WTC11 (cell line): ENCODE data around the gene GFRAL. TPM values are rescaled to one million over a fixed set of nuclear protein-coding genes. Genes with fewer than 3 reads are reported as not detected.

ENCODE experiments used
- ATAC-seq: fragments of 200-7000 bp; cut with Tn5 transposase; 2 replicates; pipeline ENCODE4 v1.10.0; 2021; ENCODE audit warnings: mild to moderate bottlenecking, moderate library complexity
- CTCF ChIA-PET: fragments of 300-600 bp; sonication (Branson Sonifier 250); formaldehyde crosslinking; loops from one replicate; lab custom pipeline; 2021; ENCODE audit warnings: antibody characterized with exemption; lab: Charles Lee
- POLR2A ChIA-PET: fragments of 350-600 bp; sonication (Branson Sonifier 250); formaldehyde crosslinking; loops from one replicate; lab custom pipeline; 2021; ENCODE audit warnings: antibody characterized with exemption; lab: Charles Lee
- DNase-seq: peaks from one replicate; pipeline ENCODE4 v3.0.0; 2021; ENCODE audit warnings: low spot score
- H3K27ac Mint-ChIP-seq: 2 replicates; pipeline ENCODE4 v1.8.0; 2021; ENCODE audit warnings: mixed read lengths
- H3K27me3 Mint-ChIP-seq: 2 replicates; pipeline ENCODE4 v1.8.0; 2021; ENCODE audit warnings: low read depth, mild to moderate bottlenecking, moderate library complexity, mixed read lengths
- H3K36me3 Mint-ChIP-seq: 2 replicates; pipeline ENCODE4 v1.8.0; 2021; ENCODE audit warnings: mixed read lengths
- H3K4me1 Mint-ChIP-seq: 2 replicates; pipeline ENCODE4 v1.8.0; 2022; ENCODE audit warnings: mixed read lengths
- H3K4me3 Mint-ChIP-seq: 2 replicates; pipeline ENCODE4 v1.8.0; 2021; ENCODE audit warnings: mild to moderate bottlenecking, moderate library complexity, mixed read lengths
- H3K9me3 Mint-ChIP-seq: 2 replicates; pipeline ENCODE4 v1.8.0; 2021; ENCODE audit warnings: mixed read lengths
- EMX1 ChIP-seq: fragments of 250-450 bp; sonication (Bioruptor Pico); IDR thresholded peaks from 2 replicates; pipeline ENCODE4 v1.8.0; 2021; ENCODE audit warnings: mild to moderate bottlenecking
- ESRRA ChIP-seq: sonication (generic); formaldehyde crosslinking; IDR thresholded peaks from 2 replicates; pipeline ENCODE4 v1.8.1; 2022; ENCODE audit warnings: mild to moderate bottlenecking, missing genetic modification reagents, borderline replicate concordance
- HMGA2 ChIP-seq: fragments of 250-450 bp; sonication (Bioruptor Pico); IDR thresholded peaks from 2 replicates; pipeline ENCODE4 v1.4.0; 2021; ENCODE audit warnings: mild to moderate bottlenecking, moderate library complexity
- JUN ChIP-seq: sonication (generic); formaldehyde crosslinking; IDR thresholded peaks from 2 replicates; pipeline ENCODE4 v1.8.0; 2023; ENCODE audit warnings: mild to moderate bottlenecking, missing genetic modification reagents
- MYBL2 ChIP-seq: sonication (generic); formaldehyde crosslinking; IDR thresholded peaks from 2 replicates; pipeline ENCODE4 v1.8.1; 2023; ENCODE audit warnings: mild to moderate bottlenecking, moderate library complexity, missing genetic modification reagents
- PRRX2 ChIP-seq: fragments of 250-450 bp; sonication (Bioruptor Pico); IDR thresholded peaks from 2 replicates; pipeline ENCODE4 v1.8.0; 2021; ENCODE audit warnings: mild to moderate bottlenecking
- RORB ChIP-seq: fragments of 250-450 bp; sonication (Bioruptor Pico); IDR thresholded peaks from 2 replicates; pipeline ENCODE4 v1.9.0; 2021; ENCODE audit warnings: mild to moderate bottlenecking
- SMAD4 ChIP-seq: sonication (generic); formaldehyde crosslinking; IDR thresholded peaks from 2 replicates; pipeline ENCODE4 v1.8.0; 2022; ENCODE audit warnings: mild to moderate bottlenecking, missing genetic modification reagents
- ZNF317 ChIP-seq: sonication (generic); formaldehyde crosslinking; IDR thresholded peaks from 2 replicates; pipeline ENCODE4 v1.8.1; 2023; ENCODE audit warnings: low read depth, mild to moderate bottlenecking, moderate library complexity, missing genetic modification reagents, borderline replicate concordance
- total RNA-seq: library from RNA; stranded (reverse); gene quantifications from 3 replicates; pipeline ENCODE4 v1.2.3, GENCODE V29; 2021
- TF ChIP-seq, protein P1 (sequence below): sonication (generic); formaldehyde crosslinking; IDR thresholded peaks from 2 replicates; pipeline ENCODE4 v1.8.0; 2022; ENCODE audit warnings: missing genetic modification reagents
- TF ChIP-seq, protein P2 (sequence below): sonication (generic); formaldehyde crosslinking; IDR thresholded peaks from 2 replicates; pipeline ENCODE4 v1.8.0; 2023; ENCODE audit warnings: missing genetic modification reagents, mild to moderate bottlenecking, borderline replicate concordance
- TF ChIP-seq, protein P3 (sequence below): sonication (generic); formaldehyde crosslinking; IDR thresholded peaks from 2 replicates; pipeline ENCODE4 v1.8.1; 2023; ENCODE audit warnings: mild to moderate bottlenecking, missing genetic modification reagents, moderate library complexity
- TF ChIP-seq, protein P4 (sequence below): sonication (generic); formaldehyde crosslinking; IDR thresholded peaks from 2 replicates; pipeline ENCODE4 v1.8.1; 2022; ENCODE audit warnings: mild to moderate bottlenecking, moderate library complexity, missing genetic modification reagents
- TF ChIP-seq, protein P5 (sequence below): sonication (generic); formaldehyde crosslinking; conservative IDR thresholded peaks from 2 replicates; pipeline ENCODE4 v1.8.1; 2022; ENCODE audit warnings: mild to moderate bottlenecking, missing genetic modification reagents
- TF ChIP-seq, protein P6 (sequence below): fragments of 250-450 bp; sonication (Bioruptor Pico); IDR thresholded peaks from 2 replicates; pipeline ENCODE4 v1.8.0; 2021; ENCODE audit warnings: mild to moderate bottlenecking
- TF ChIP-seq, protein P7 (sequence below): sonication (generic); formaldehyde crosslinking; IDR thresholded peaks from 2 replicates; pipeline ENCODE4 v1.8.1; 2023; ENCODE audit warnings: mild to moderate bottlenecking, missing genetic modification reagents, borderline replicate concordance
- TF ChIP-seq, protein P8 (sequence below): sonication (generic); formaldehyde crosslinking; IDR thresholded peaks from 2 replicates; pipeline ENCODE4 v1.8.1; 2022; ENCODE audit warnings: low read depth, missing genetic modification reagents, borderline replicate concordance
- TF ChIP-seq, protein P9 (sequence below): sonication (generic); formaldehyde crosslinking; IDR thresholded peaks from 2 replicates; pipeline ENCODE4 v1.8.0; 2022; ENCODE audit warnings: mild to moderate bottlenecking, missing genetic modification reagents

Gene GFRAL
- total RNA-seq, 1 experiment from 2014 or later, result not detected

DNA sequence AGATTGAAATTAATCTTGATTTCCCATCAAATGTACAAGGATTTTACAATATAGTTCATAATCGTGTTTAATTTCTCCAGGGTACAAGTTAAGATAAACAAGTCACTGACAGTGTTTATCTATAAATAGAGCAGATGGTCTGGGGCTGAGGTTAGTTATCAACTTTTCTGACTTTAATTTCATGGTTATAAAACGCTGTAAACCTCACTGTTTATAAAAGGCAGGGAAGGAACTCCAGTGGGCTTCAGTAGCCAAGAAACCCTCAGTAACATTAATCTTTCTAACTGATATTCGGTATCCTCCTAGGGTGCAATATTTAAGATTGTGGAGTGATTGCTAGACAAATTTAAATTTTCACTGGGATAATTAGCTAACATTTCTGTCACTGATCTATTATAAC, 68.6 kb downstream of the GFRAL start:
- Mint-ChIP-seq H3K9me3 (no peaks in the 10 kb centered on the region), H3K4me3 (no peak overlapping the region), H3K36me3 (no peaks in the 10 kb centered on the region), H3K27me3 (no peaks in the 10 kb centered on the region)
- CTCF ChIA-PET, result no interaction called here
- TF ChIP-seq, protein P1, sequence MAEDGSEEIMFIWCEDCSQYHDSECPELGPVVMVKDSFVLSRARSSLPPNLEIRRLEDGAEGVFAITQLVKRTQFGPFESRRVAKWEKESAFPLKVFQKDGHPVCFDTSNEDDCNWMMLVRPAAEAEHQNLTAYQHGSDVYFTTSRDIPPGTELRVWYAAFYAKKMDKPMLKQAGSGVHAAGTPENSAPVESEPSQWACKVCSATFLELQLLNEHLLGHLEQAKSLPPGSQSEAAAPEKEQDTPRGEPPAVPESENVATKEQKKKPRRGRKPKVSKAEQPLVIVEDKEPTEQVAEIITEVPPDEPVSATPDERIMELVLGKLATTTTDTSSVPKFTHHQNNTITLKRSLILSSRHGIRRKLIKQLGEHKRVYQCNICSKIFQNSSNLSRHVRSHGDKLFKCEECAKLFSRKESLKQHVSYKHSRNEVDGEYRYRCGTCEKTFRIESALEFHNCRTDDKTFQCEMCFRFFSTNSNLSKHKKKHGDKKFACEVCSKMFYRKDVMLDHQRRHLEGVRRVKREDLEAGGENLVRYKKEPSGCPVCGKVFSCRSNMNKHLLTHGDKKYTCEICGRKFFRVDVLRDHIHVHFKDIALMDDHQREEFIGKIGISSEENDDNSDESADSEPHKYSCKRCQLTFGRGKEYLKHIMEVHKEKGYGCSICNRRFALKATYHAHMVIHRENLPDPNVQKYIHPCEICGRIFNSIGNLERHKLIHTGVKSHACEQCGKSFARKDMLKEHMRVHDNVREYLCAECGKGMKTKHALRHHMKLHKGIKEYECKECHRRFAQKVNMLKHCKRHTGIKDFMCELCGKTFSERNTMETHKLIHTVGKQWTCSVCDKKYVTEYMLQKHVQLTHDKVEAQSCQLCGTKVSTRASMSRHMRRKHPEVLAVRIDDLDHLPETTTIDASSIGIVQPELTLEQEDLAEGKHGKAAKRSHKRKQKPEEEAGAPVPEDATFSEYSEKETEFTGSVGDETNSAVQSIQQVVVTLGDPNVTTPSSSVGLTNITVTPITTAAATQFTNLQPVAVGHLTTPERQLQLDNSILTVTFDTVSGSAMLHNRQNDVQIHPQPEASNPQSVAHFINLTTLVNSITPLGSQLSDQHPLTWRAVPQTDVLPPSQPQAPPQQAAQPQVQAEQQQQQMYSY (CRISPR knock-in tag), result no peak
- TF ChIP-seq SMAD4 (CRISPR knock-in tag) (no peak), RORB (CRISPR knock-in tag) (no peak)
- TF ChIP-seq, protein P2, sequence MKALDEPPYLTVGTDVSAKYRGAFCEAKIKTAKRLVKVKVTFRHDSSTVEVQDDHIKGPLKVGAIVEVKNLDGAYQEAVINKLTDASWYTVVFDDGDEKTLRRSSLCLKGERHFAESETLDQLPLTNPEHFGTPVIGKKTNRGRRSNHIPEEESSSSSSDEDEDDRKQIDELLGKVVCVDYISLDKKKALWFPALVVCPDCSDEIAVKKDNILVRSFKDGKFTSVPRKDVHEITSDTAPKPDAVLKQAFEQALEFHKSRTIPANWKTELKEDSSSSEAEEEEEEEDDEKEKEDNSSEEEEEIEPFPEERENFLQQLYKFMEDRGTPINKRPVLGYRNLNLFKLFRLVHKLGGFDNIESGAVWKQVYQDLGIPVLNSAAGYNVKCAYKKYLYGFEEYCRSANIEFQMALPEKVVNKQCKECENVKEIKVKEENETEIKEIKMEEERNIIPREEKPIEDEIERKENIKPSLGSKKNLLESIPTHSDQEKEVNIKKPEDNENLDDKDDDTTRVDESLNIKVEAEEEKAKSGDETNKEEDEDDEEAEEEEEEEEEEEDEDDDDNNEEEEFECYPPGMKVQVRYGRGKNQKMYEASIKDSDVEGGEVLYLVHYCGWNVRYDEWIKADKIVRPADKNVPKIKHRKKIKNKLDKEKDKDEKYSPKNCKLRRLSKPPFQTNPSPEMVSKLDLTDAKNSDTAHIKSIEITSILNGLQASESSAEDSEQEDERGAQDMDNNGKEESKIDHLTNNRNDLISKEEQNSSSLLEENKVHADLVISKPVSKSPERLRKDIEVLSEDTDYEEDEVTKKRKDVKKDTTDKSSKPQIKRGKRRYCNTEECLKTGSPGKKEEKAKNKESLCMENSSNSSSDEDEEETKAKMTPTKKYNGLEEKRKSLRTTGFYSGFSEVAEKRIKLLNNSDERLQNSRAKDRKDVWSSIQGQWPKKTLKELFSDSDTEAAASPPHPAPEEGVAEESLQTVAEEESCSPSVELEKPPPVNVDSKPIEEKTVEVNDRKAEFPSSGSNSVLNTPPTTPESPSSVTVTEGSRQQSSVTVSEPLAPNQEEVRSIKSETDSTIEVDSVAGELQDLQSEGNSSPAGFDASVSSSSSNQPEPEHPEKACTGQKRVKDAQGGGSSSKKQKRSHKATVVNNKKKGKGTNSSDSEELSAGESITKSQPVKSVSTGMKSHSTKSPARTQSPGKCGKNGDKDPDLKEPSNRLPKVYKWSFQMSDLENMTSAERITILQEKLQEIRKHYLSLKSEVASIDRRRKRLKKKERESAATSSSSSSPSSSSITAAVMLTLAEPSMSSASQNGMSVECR (CRISPR knock-in tag), result no peak
- TF ChIP-seq, protein P3, sequence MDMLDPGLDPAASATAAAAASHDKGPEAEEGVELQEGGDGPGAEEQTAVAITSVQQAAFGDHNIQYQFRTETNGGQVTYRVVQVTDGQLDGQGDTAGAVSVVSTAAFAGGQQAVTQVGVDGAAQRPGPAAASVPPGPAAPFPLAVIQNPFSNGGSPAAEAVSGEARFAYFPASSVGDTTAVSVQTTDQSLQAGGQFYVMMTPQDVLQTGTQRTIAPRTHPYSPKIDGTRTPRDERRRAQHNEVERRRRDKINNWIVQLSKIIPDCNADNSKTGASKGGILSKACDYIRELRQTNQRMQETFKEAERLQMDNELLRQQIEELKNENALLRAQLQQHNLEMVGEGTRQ, result no peak
- TF ChIP-seq, all 79 proteins: peak for 0
- ATAC-seq (no peak), DNase-seq (no peak)
- Mint-ChIP-seq H3K27ac (no peak overlapping the region), H3K4me1 (no peaks in the 10 kb centered on the region)
- POLR2A ChIA-PET, result no interaction called here

DNA sequence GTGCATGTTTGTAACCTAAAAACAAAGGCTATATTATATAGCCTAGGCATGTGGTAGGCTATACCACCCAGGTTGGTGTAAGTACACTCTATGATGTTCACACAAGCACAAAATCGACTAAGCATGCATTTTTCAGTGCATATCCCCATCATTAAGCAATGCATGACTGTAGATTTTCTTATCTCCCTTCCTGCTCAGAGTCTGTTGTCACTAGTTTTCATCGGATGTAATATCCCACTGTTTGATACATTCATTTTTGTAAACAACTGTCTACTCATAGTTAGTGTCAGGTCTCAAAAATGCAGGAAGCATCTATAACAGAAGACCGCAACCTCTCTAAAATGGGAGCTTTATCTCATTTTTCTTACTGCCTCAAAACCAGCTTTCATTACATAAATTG, 70.7 kb downstream of the GFRAL start:
- Mint-ChIP-seq H3K9me3 (no peaks in the 10 kb centered on the region), H3K4me3 (no peak overlapping the region), H3K36me3 (no peaks in the 10 kb centered on the region), H3K27me3 (no peaks in the 10 kb centered on the region), H3K27ac (no peak overlapping the region), H3K4me1 (no peaks in the 10 kb centered on the region)
- no peak for ATAC-seq
- CTCF ChIA-PET, result no interaction called here
- POLR2A ChIA-PET, result no interaction called here
- no peak for DNase-seq
- TF ChIP-seq, protein P4, sequence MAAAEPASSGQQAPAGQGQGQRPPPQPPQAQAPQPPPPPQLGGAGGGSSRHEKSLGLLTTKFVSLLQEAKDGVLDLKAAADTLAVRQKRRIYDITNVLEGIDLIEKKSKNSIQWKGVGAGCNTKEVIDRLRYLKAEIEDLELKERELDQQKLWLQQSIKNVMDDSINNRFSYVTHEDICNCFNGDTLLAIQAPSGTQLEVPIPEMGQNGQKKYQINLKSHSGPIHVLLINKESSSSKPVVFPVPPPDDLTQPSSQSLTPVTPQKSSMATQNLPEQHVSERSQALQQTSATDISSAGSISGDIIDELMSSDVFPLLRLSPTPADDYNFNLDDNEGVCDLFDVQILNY (CRISPR knock-in tag), result no peak
- TF ChIP-seq JUN (CRISPR knock-in tag) (no peak), ESRRA (CRISPR knock-in tag) (no peak), ZNF317 (CRISPR knock-in tag) (no peak), HMGA2 (CRISPR knock-in tag) (no peak), MYBL2 (CRISPR knock-in tag) (no peak), EMX1 (no peak), PRRX2 (CRISPR knock-in tag) (no peak)
- TF ChIP-seq, protein P5, sequence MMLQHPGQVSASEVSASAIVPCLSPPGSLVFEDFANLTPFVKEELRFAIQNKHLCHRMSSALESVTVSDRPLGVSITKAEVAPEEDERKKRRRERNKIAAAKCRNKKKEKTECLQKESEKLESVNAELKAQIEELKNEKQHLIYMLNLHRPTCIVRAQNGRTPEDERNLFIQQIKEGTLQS, result no peak
- TF ChIP-seq, protein P6, sequence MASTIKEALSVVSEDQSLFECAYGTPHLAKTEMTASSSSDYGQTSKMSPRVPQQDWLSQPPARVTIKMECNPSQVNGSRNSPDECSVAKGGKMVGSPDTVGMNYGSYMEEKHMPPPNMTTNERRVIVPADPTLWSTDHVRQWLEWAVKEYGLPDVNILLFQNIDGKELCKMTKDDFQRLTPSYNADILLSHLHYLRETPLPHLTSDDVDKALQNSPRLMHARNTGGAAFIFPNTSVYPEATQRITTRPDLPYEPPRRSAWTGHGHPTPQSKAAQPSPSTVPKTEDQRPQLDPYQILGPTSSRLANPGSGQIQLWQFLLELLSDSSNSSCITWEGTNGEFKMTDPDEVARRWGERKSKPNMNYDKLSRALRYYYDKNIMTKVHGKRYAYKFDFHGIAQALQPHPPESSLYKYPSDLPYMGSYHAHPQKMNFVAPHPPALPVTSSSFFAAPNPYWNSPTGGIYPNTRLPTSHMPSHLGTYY (CRISPR knock-in tag), result no peak
- TF ChIP-seq, protein P7, sequence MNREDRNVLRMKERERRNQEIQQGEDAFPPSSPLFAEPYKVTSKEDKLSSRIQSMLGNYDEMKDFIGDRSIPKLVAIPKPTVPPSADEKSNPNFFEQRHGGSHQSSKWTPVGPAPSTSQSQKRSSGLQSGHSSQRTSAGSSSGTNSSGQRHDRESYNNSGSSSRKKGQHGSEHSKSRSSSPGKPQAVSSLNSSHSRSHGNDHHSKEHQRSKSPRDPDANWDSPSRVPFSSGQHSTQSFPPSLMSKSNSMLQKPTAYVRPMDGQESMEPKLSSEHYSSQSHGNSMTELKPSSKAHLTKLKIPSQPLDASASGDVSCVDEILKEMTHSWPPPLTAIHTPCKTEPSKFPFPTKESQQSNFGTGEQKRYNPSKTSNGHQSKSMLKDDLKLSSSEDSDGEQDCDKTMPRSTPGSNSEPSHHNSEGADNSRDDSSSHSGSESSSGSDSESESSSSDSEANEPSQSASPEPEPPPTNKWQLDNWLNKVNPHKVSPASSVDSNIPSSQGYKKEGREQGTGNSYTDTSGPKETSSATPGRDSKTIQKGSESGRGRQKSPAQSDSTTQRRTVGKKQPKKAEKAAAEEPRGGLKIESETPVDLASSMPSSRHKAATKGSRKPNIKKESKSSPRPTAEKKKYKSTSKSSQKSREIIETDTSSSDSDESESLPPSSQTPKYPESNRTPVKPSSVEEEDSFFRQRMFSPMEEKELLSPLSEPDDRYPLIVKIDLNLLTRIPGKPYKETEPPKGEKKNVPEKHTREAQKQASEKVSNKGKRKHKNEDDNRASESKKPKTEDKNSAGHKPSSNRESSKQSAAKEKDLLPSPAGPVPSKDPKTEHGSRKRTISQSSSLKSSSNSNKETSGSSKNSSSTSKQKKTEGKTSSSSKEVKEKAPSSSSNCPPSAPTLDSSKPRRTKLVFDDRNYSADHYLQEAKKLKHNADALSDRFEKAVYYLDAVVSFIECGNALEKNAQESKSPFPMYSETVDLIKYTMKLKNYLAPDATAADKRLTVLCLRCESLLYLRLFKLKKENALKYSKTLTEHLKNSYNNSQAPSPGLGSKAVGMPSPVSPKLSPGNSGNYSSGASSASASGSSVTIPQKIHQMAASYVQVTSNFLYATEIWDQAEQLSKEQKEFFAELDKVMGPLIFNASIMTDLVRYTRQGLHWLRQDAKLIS (CRISPR knock-in tag), result no peak
- TF ChIP-seq, protein P8, sequence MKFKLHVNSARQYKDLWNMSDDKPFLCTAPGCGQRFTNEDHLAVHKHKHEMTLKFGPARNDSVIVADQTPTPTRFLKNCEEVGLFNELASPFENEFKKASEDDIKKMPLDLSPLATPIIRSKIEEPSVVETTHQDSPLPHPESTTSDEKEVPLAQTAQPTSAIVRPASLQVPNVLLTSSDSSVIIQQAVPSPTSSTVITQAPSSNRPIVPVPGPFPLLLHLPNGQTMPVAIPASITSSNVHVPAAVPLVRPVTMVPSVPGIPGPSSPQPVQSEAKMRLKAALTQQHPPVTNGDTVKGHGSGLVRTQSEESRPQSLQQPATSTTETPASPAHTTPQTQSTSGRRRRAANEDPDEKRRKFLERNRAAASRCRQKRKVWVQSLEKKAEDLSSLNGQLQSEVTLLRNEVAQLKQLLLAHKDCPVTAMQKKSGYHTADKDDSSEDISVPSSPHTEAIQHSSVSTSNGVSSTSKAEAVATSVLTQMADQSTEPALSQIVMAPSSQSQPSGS, result no peak
- TF ChIP-seq, protein P9, sequence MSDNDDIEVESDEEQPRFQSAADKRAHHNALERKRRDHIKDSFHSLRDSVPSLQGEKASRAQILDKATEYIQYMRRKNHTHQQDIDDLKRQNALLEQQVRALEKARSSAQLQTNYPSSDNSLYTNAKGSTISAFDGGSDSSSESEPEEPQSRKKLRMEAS (CRISPR knock-in tag), result no peak
